Motor neuron (in vitro differentiated cells): ENCODE data around the gene LCLAT1. TPM values are rescaled to one million over a fixed set of nuclear protein-coding genes. Genes with fewer than 3 reads are reported as not detected.

Experiments used
- total RNA-seq, 8 experiments: library from RNA; unstranded; fragments of 300-600 nt; gene quantifications; 2 replicates each; pipeline versions ENCODE4 v1.2.3 to v1.2.4, GENCODE V29; 2022

The LCLAT1 gene
- total RNA-seq, 8 experiments from 2014 or later, result 9.8 to 39.2 (median 12.9) TPM

Other genes starting within 250 kb of the LCLAT1 start
- gene LBH, start 215.7 kb upstream of the LCLAT1 start, total RNA-seq, result 10 to 100 TPM in 7 of 8 experiments, 1 to 10 TPM in 1; 3.0 to 88.7 (median 52.3) TPM